Vagina (tissue), 2 donors: Measurements from ENCODE around the gene APBB2. TPM values are rescaled to one million over a fixed set of nuclear protein-coding genes. Genes with fewer than 3 reads are reported as not detected.

Experiments used
- DNase-seq, 2 donors: peaks; one replicate each; pipeline ENCODE4 v3.0.0-alpha.2; 2017; ENCODE audit errors: extremely low spot score in 2 of 2
- H3K27ac ChIP-seq: fragments of 200-600 bp; sonication (generic); one replicate; pipeline ENCODE4 v1.5.1; 2019
- H3K27me3 ChIP-seq: fragments of 200-600 bp; sonication (generic); one replicate; pipeline ENCODE4 v1.5.1; 2019
- H3K36me3 ChIP-seq, 2 donors: fragments of 200-600 bp; sonication (generic); one replicate each; pipeline ENCODE4 v1.5.1; 2017 to 2019
- H3K4me1 ChIP-seq: fragments of 200-600 bp; sonication (generic); one replicate; pipeline ENCODE4 v1.5.1; 2019
- H3K4me3 ChIP-seq, 2 donors: fragments of 200-600 bp; sonication (generic); 1 replicate in 1 of 2; 2 replicates in 1 of 2; pipeline ENCODE4 v1.5.1; 2016 to 2019
- H3K9me3 ChIP-seq: fragments of 200-600 bp; sonication (generic); one replicate; pipeline ENCODE4 v1.5.1; 2019
- CTCF ChIP-seq, 3 experiments: fragments of 450-650 bp in 2 of 3; fragments of 200-600 bp in 1 of 3; sonication (generic) in 1 of 3; IDR thresholded peaks; one replicate each; pipeline ENCODE4 v1.5.1; 2017 to 2019; ENCODE audit warnings: antibody characterized with exemption in 3 of 3, mild to moderate bottlenecking in 2 of 3, moderate library complexity in 2 of 3
- POLR2A ChIP-seq, 2 donors: fragments of 450-650 bp; IDR thresholded peaks; one replicate each; pipeline ENCODE4 v1.6.1; 2017; ENCODE audit warnings: antibody characterized with exemption in 2 of 2, mild to moderate bottlenecking in 2 of 2, moderate library complexity in 2 of 2
- POLR2AphosphoS5 ChIP-seq, 2 donors: sonication (generic); formaldehyde crosslinking; IDR thresholded peaks; one replicate each; pipeline ENCODE4 v1.9.0; 2017; ENCODE audit warnings: antibody characterized with exemption in 2 of 2, mild to moderate bottlenecking in 2 of 2, low read depth in 1 of 2; ENCODE audit not compliant: insufficient read depth in 1 of 2
- intact Hi-C: fragments of 100-400 bp; cut with DNase I; formaldehyde crosslinking; loops from one replicate; pipeline ENCODE4 v1.15.1; 2023
- total RNA-seq: library from RNA; depleted of rRNA; stranded (reverse); fragments of >200 nt; gene quantifications from one replicate; pipeline ENCODE4 v1.2.3, GENCODE V29; 2016

The APBB2 gene
- total RNA-seq, 1 donor from 2014 or later: 68.8 TPM

GRCh38 chr4:40960941-40961340, 253.4 kb downstream of the APBB2 start:
- Histone ChIP-seq H3K4me1 (no peaks in the 10 kb centered on the region), H3K4me3 (no peak overlapping the region), H3K36me3 (no peaks in the 10 kb centered on the region), H3K27ac (no peak overlapping the region), H3K9me3 (no peaks in the 10 kb centered on the region), H3K27me3 (no peaks in the 10 kb centered on the region)
- intact Hi-C loops: no loop called here
- DNase-seq: no peak
- TF ChIP-seq POLR2A (IDR thresholded peaks at IDR 0.05): no peak
- no peak for TF ChIP-seq POLR2AphosphoS5 (IDR thresholded peaks at IDR 0.05; ENCODE audit: insufficient read depth in 1 of 2, low read depth in 1 of 2)
- TF ChIP-seq CTCF (IDR thresholded peaks at IDR 0.05): no peak

- Histone ChIP-seq H3K9me3 (no peaks in the 10 kb centered on the region), H3K27ac (no peak overlapping the region), H3K36me3 (no peaks in the 10 kb centered on the region), H3K4me3 (no peak overlapping the region), H3K4me1 (peaks cover 19% of the 10 kb centered on the region), H3K27me3 (no peaks in the 10 kb centered on the region)
- intact Hi-C loops: no loop called here
- DNase-seq: no peak
- TF ChIP-seq POLR2A (IDR thresholded peaks at IDR 0.05): no peak
- no peak for TF ChIP-seq CTCF (IDR thresholded peaks at IDR 0.05)
- TF ChIP-seq POLR2AphosphoS5 (IDR thresholded peaks at IDR 0.05; ENCODE audit: insufficient read depth in 1 of 2, low read depth in 1 of 2): no peak
Measured at GRCh38 chr4:40957281-40957680, 257.1 kb downstream of the APBB2 start.

- Histone ChIP-seq H3K9me3 (no peaks in the 10 kb centered on the region), H3K36me3 (no peaks in the 10 kb centered on the region), H3K27ac (no peak overlapping the region), H3K4me3 (no peak overlapping the region), H3K4me1 (peaks cover 19% of the 10 kb centered on the region), H3K27me3 (no peaks in the 10 kb centered on the region)
- intact Hi-C loops: no loop called here
- DNase-seq: no peak
- TF ChIP-seq POLR2A (IDR thresholded peaks at IDR 0.05) (no peak), CTCF (IDR thresholded peaks at IDR 0.05) (no peak), POLR2AphosphoS5 (IDR thresholded peaks at IDR 0.05; ENCODE audit: insufficient read depth in 1 of 2, low read depth in 1 of 2) (no peak)
Measured at GRCh38 chr4:40956721-40957255, 257.6 kb downstream of the APBB2 start.

GRCh38 chr4:40954088-40954668, 260.2 kb downstream of the APBB2 start:
- Histone ChIP-seq H3K27ac (peak overlapping the region; percentile 78), H3K4me1 (peaks cover 19% of the 10 kb centered on the region), H3K27me3 (no peaks in the 10 kb centered on the region), H3K36me3 (no peaks in the 10 kb centered on the region), H3K4me3 (no peak overlapping the region), H3K9me3 (no peaks in the 10 kb centered on the region)
- TF ChIP-seq POLR2AphosphoS5 (IDR thresholded peaks at IDR 0.05; ENCODE audit: insufficient read depth in 1 of 2, low read depth in 1 of 2): no peak
- TF ChIP-seq CTCF (IDR thresholded peaks at IDR 0.05): no peak
- no peak for TF ChIP-seq POLR2A (IDR thresholded peaks at IDR 0.05)
- intact Hi-C loops: no loop called here
- DNase-seq: no peak

GRCh38 chr4:40953283-40954087, 260.9 kb downstream of the APBB2 start:
- TF ChIP-seq CTCF (IDR thresholded peaks at IDR 0.05): no peak
- TF ChIP-seq POLR2A (IDR thresholded peaks at IDR 0.05): no peak
- peak in 1 of 2 donors; percentile 28 for TF ChIP-seq POLR2AphosphoS5 (IDR thresholded peaks at IDR 0.05; ENCODE audit: insufficient read depth in 1 of 2, low read depth in 1 of 2)
- H3K9me3 ChIP-seq: no peaks in the 10 kb centered on the region
- no peak overlapping the region for H3K4me3 ChIP-seq
- peaks cover 19% of the 10 kb centered on the region for H3K4me1 ChIP-seq
- intact Hi-C loops: no loop called here
- DNase-seq: no peak
- H3K27me3 ChIP-seq: no peaks in the 10 kb centered on the region
- peak overlapping the region; percentile 78 for H3K27ac ChIP-seq
- H3K36me3 ChIP-seq: no peaks in the 10 kb centered on the region
